Tibial nerve (tissue), 4 donors: ENCODE results near the gene GFPT2.

Experiments
- CTCF ChIP-seq, 5 experiments: fragments of 200-600 bp in 3 of 5; fragments of 450-650 bp in 2 of 5; sonication (generic) in 3 of 5; IDR thresholded peaks; one replicate each; pipeline ENCODE4 v1.5.1; 2016 to 2019; ENCODE audit warnings: antibody characterized with exemption in 5 of 5, mild to moderate bottlenecking in 3 of 5, moderate library complexity in 2 of 5
- EP300 ChIP-seq, 2 donors: sonication (generic); formaldehyde crosslinking; IDR thresholded peaks; one replicate each; pipeline ENCODE4 v1.6.1; 2017; ENCODE audit warnings: antibody characterized with exemption in 2 of 2, mild to moderate bottlenecking in 1 of 2
- POLR2A ChIP-seq, 2 donors: fragments of 450-650 bp; IDR thresholded peaks; one replicate each; pipeline ENCODE4 v1.6.1; 2017; ENCODE audit warnings: antibody characterized with exemption in 2 of 2, mild to moderate bottlenecking in 2 of 2, moderate library complexity in 2 of 2

- TF ChIP-seq CTCF (IDR thresholded peaks at IDR 0.05) (no peak), POLR2A (IDR thresholded peaks at IDR 0.05) (no peak), EP300 (IDR thresholded peaks at IDR 0.05) (no peak)
These were observed 29.1 kb downstream of the GFPT2 start for GRCh38 chr5:180323941-180324600.
